ENCODE measurements around the gene CCNY. TPM values are rescaled to one million over a fixed set of nuclear protein-coding genes. Genes with fewer than 3 reads are reported as not detected.

The CCNY gene
- total and polyA plus RNA-seq, 2 of the 13 experiments (the other 11 are each of a cell fraction or from before 2014, with no cell fraction given), result 48.2 to 54.7 TPM

DNA sequence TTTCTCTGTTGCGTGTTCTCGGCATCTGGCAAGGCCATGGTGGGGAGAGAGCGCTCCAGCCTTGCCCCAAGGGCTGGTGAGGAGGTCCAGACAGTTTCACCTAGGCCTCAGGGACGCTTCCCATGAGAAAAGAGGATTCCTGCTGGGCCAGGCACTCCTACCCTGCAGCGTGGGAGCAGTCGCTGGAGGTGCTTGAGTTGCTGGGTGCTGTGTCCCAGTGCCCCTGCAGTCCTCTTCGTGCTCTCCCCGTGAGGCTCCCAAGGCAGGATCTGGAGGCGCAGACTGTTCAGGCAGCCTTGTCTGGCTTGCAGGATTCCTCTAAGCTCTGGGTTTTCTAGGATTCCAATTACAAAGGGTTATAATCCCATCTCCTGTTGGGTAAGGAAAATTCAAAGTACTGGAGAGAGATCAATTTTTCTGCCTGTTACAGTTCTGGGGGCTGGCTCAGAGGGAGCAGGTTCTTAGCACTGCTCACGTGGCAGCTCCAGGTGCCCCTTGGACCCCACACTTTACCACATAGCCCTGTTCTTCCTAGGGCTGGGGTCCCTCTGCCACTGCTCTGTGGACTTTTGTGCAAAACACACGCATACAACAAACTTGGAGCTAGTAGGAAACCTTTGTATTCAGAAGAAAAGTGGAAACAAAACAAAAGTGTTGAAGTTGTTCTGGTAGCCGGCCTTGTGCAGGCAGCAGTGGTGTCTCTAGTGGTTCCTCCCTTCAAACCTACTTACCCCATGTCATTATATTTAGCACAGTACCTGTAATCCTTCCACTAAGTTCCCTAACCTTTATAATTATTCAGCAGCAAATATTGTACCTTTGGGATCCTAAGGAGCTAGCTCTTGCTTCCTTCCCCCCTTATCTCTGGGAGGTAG lies 60.5 kb downstream of the CCNY start (continued):
- TF ChIP-seq, protein P1, sequence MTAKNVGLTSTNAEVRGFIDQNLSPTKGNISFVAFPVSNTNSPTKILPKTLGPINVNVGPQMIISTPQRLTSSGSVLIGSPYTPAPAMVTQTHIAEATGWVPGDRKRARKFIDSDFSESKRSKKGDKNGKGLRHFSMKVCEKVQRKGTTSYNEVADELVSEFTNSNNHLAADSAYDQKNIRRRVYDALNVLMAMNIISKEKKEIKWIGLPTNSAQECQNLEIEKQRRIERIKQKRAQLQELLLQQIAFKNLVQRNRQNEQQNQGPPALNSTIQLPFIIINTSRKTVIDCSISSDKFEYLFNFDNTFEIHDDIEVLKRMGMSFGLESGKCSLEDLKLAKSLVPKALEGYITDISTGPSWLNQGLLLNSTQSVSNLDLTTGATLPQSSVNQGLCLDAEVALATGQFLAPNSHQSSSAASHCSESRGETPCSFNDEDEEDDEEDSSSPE (CRISPR knock-in tag; IDR thresholded peaks at IDR 0.05), result no peak
- no peak for TF ChIP-seq ZNF121 (CRISPR knock-in tag; IDR thresholded peaks at IDR 0.05)
- no peak for TF ChIP-seq ZBTB1 (CRISPR knock-in tag; IDR thresholded peaks at IDR 0.05; ENCODE audit: borderline replicate concordance)
- no peak for TF ChIP-seq NFYC (CRISPR knock-in tag; IDR thresholded peaks at IDR 0.05)
- no peak for TF ChIP-seq MAFG (CRISPR knock-in tag; IDR thresholded peaks at IDR 0.05)
- TF ChIP-seq TBL1XR1 (IDR thresholded peaks at IDR 0.05; ENCODE audit: borderline replicate concordance, low read length, partially characterized antibody), result no peak
- TF ChIP-seq RFX5 (IDR thresholded peaks at IDR 0.05; ENCODE audit: low read depth, low read length), result no peak
- no peak for TF ChIP-seq ZNF619 (CRISPR knock-in tag; IDR thresholded peaks at IDR 0.05)
- TF ChIP-seq CCAR2 (optimal IDR thresholded peaks at IDR 0.05; ENCODE audit: low read depth, low read length), result no peak
- peak; percentile 30; the same call in 1 of the 2 replicates for TF ChIP-seq RARA (CRISPR knock-in tag; IDR thresholded peaks at IDR 0.05)
- no peak for TF ChIP-seq TAF15 (IDR thresholded peaks at IDR 0.05; ENCODE audit: low read depth, low read length, poor library complexity, severe bottlenecking)
- no peak for TF ChIP-seq ZNF383 (CRISPR knock-in tag; IDR thresholded peaks at IDR 0.05; ENCODE audit: borderline replicate concordance)
- no peak for TF ChIP-seq SOX13 (IDR thresholded peaks at IDR 0.05)
- TF ChIP-seq SOX13 (CRISPR knock-in tag; conservative IDR thresholded peaks at IDR 0.05 in 1 of 2, IDR thresholded peaks at IDR 0.05 in 1 of 2), result peak in 1 of 2 experiments; percentile 52; a peak in 1 of 4 replicates
- TF ChIP-seq ZNF558 (CRISPR knock-in tag; IDR thresholded peaks at IDR 0.05; ENCODE audit: borderline replicate concordance), result no peak
- TF ChIP-seq JARID2 (CRISPR knock-in tag; IDR thresholded peaks at IDR 0.05; ENCODE audit: insufficient replicate concordance), result no peak
- TF ChIP-seq ZNF670 (CRISPR knock-in tag; IDR thresholded peaks at IDR 0.05; ENCODE audit: borderline replicate concordance), result 0 out of 2 replicates have a peak, but pooled peaks have one; percentile 27
- TF ChIP-seq KLF12 (CRISPR knock-in tag; IDR thresholded peaks at IDR 0.05; ENCODE audit: borderline replicate concordance), result no peak
- TF ChIP-seq FOXM1 (CRISPR knock-in tag; IDR thresholded peaks at IDR 0.05), result no peak
- TF ChIP-seq KDM6A (CRISPR knock-in tag; IDR thresholded peaks at IDR 0.05; ENCODE audit: low read depth), result no peak
- TF ChIP-seq, protein P2, sequence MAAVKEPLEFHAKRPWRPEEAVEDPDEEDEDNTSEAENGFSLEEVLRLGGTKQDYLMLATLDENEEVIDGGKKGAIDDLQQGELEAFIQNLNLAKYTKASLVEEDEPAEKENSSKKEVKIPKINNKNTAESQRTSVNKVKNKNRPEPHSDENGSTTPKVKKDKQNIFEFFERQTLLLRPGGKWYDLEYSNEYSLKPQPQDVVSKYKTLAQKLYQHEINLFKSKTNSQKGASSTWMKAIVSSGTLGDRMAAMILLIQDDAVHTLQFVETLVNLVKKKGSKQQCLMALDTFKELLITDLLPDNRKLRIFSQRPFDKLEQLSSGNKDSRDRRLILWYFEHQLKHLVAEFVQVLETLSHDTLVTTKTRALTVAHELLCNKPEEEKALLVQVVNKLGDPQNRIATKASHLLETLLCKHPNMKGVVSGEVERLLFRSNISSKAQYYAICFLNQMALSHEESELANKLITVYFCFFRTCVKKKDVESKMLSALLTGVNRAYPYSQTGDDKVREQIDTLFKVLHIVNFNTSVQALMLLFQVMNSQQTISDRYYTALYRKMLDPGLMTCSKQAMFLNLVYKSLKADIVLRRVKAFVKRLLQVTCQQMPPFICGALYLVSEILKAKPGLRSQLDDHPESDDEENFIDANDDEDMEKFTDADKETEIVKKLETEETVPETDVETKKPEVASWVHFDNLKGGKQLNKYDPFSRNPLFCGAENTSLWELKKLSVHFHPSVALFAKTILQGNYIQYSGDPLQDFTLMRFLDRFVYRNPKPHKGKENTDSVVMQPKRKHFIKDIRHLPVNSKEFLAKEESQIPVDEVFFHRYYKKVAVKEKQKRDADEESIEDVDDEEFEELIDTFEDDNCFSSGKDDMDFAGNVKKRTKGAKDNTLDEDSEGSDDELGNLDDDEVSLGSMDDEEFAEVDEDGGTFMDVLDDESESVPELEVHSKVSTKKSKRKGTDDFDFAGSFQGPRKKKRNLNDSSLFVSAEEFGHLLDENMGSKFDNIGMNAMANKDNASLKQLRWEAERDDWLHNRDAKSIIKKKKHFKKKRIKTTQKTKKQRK (IDR thresholded peaks at IDR 0.05; ENCODE audit: low read length), result no peak
- TF ChIP-seq, protein P3, sequence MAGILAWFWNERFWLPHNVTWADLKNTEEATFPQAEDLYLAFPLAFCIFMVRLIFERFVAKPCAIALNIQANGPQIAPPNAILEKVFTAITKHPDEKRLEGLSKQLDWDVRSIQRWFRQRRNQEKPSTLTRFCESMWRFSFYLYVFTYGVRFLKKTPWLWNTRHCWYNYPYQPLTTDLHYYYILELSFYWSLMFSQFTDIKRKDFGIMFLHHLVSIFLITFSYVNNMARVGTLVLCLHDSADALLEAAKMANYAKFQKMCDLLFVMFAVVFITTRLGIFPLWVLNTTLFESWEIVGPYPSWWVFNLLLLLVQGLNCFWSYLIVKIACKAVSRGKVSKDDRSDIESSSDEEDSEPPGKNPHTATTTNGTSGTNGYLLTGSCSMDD (CRISPR knock-in tag; IDR thresholded peaks at IDR 0.05), result no peak
- TF ChIP-seq, protein P4, sequence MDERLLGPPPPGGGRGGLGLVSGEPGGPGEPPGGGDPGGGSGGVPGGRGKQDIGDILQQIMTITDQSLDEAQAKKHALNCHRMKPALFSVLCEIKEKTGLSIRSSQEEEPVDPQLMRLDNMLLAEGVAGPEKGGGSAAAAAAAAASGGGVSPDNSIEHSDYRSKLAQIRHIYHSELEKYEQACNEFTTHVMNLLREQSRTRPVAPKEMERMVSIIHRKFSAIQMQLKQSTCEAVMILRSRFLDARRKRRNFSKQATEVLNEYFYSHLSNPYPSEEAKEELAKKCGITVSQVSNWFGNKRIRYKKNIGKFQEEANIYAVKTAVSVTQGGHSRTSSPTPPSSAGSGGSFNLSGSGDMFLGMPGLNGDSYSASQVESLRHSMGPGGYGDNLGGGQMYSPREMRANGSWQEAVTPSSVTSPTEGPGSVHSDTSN (CRISPR knock-in tag; IDR thresholded peaks at IDR 0.05), result no peak
- no peak for TF ChIP-seq ZNF564 (CRISPR knock-in tag; IDR thresholded peaks at IDR 0.05)

Data from HepG2 (cell line).